Activated CD4-positive, alpha-beta T cell treated with anti-CD3 and anti-CD28 coated beads for 36 hours (primary cell): ENCODE data around the gene CDH3. TPM values are rescaled to one million over a fixed set of nuclear protein-coding genes. Genes with fewer than 3 reads are reported as not detected.
"Not testable (repeated sequence)": the region's sequence is repeated elsewhere in the genome, so short reads cannot be mapped to it uniquely, and the experiment has no call there.

Source experiments
- ATAC-seq: fragments of 200-7000 bp; cut with Tn5 transposase; one replicate; pipeline ENCODE4 v1.10.0; 2021; ENCODE audit warnings: mild to moderate bottlenecking, moderate library complexity
- CTCF ChIA-PET: fragments of 350-600 bp; sonication (Branson Sonifier 250); formaldehyde crosslinking; loops from one replicate; lab custom pipeline; 2021; ENCODE audit warnings: antibody characterized with exemption; lab: Charles Lee
- POLR2A ChIA-PET: fragments of 350-600 bp; sonication (Branson Sonifier 250); formaldehyde crosslinking; loops from one replicate; lab custom pipeline; 2021; ENCODE audit warnings: antibody characterized with exemption, inconsistent platforms; lab: Charles Lee
- DNase-seq: peaks from one replicate; pipeline ENCODE4 v3.0.0-alpha.2; 2020
- H3K27ac Mint-ChIP-seq: one replicate; pipeline ENCODE4 v1.8.0; 2021; ENCODE audit warnings: mixed read lengths
- H3K27me3 Mint-ChIP-seq: one replicate; pipeline ENCODE4 v1.8.0; 2021; ENCODE audit warnings: mixed read lengths
- H3K36me3 Mint-ChIP-seq: one replicate; pipeline ENCODE4 v1.8.0; 2021; ENCODE audit warnings: low read depth, mixed read lengths
- H3K4me1 Mint-ChIP-seq: one replicate; pipeline ENCODE4 v1.8.0; 2021; ENCODE audit warnings: mixed read lengths
- H3K4me3 Mint-ChIP-seq: one replicate; pipeline ENCODE4 v1.8.0; 2021; ENCODE audit warnings: mild to moderate bottlenecking, moderate library complexity, mixed read lengths
- H3K9me3 Mint-ChIP-seq: one replicate; pipeline ENCODE4 v1.8.0; 2021; ENCODE audit warnings: low read depth, mixed read lengths
- intact Hi-C, 2 experiments: fragments of 100-400 bp; cut with DNase I in 1 of 2; cut with micrococcal nuclease in 1 of 2; formaldehyde crosslinking; loops; one replicate each; pipeline versions ENCODE4 v1.14.2 to v1.15.1; 2022 to 2024; cut with DNase I, micrococcal nuclease
- total RNA-seq, 2 experiments: library from RNA; stranded (reverse); gene quantifications; one replicate each; pipeline ENCODE4 v1.2.3, GENCODE V29; 2021

Gene CDH3
- total RNA-seq, 2 experiments from 2014 or later, result 7.3 to 9.1 TPM

GRCh38 chr16:68704232-68704867 is 59.2 kb downstream of the CDH3 start:
- POLR2A ChIA-PET, result no interaction called here
- Mint-ChIP-seq H3K4me3 (no peak overlapping the region), H3K36me3 (no peaks in the 10 kb centered on the region), H3K27ac (peak overlapping the region; percentile 39), H3K4me1 (peaks cover 5% of the 10 kb centered on the region), H3K9me3 (no peaks in the 10 kb centered on the region), H3K27me3 (peaks cover 3% of the 10 kb centered on the region)
- intact Hi-C loops, result loop anchor here (1.0 to 10.0 kb wide), 6 partner anchors 50 to 400 kb away; partner anchors contain the start of genes HAS3 (in 1 of the 2) and TANGO6 (in 1 of the 2)
- ATAC-seq (peak; percentile 91), DNase-seq (peak; percentile 83)
- CTCF ChIA-PET, result interaction anchor here (8.9 kb wide), 1 partner anchor 97 kb away, joined by 62 read pairs; no protein-coding TSS in a partner anchor

- peaks cover 16% of the 10 kb centered on the region for H3K4me1 Mint-ChIP-seq
- ChIA-PET POLR2A (no interaction called here), CTCF (interaction anchor here (0.6 to 1.2 kb wide), 3 partner anchors 93 to 288 kb away, joined by 3 to 4 read pairs (median 3); no protein-coding TSS in a partner anchor)
- H3K36me3 Mint-ChIP-seq, result no peaks in the 10 kb centered on the region
- DNase-seq, result no peak
- intact Hi-C loops, result loop anchor here (10.0 kb wide), 2 partner anchors 47 to 397 kb away; partner anchors contain the start of gene HAS3 (in 1 of the 2)
- no peak for ATAC-seq
- no peak overlapping the region for H3K4me3 Mint-ChIP-seq
- no peaks in the 10 kb centered on the region for H3K9me3 Mint-ChIP-seq
- no peak overlapping the region for H3K27ac Mint-ChIP-seq
- peaks cover 11% of the 10 kb centered on the region for H3K27me3 Mint-ChIP-seq
Observed at GRCh38 chr16:68707340-68708152, 62.4 kb downstream of the CDH3 start.

GRCh38 chr16:68710211-68710610 is 65.1 kb downstream of the CDH3 start:
- ChIA-PET POLR2A (no interaction called here), CTCF (no interaction called here)
- peaks cover 11% of the 10 kb centered on the region for H3K4me1 Mint-ChIP-seq
- DNase-seq (no peak), ATAC-seq (no peak)
- H3K9me3 Mint-ChIP-seq, result no peaks in the 10 kb centered on the region
- H3K4me3 Mint-ChIP-seq, result no peak overlapping the region
- H3K27ac Mint-ChIP-seq, result no peak overlapping the region
- intact Hi-C loops, result no loop called here
- no peaks in the 10 kb centered on the region for H3K36me3 Mint-ChIP-seq
- peaks cover 14% of the 10 kb centered on the region for H3K27me3 Mint-ChIP-seq

GRCh38 chr16:68711421-68712139 is 66.5 kb downstream of the CDH3 start:
- Mint-ChIP-seq H3K27me3 (peaks cover 14% of the 10 kb centered on the region), H3K9me3 (no peaks in the 10 kb centered on the region), H3K4me3 (no peak overlapping the region), H3K36me3 (no peaks in the 10 kb centered on the region), H3K27ac (no peak overlapping the region), H3K4me1 (peaks cover 11% of the 10 kb centered on the region)
- intact Hi-C loops, result no loop called here
- peak; percentile 49 for DNase-seq
- peak; percentile 94 for ATAC-seq
- POLR2A ChIA-PET, result interaction anchor here (0.7 kb wide), 1 partner anchor 136 kb away, joined by 8 read pairs; no protein-coding TSS in a partner anchor
- CTCF ChIA-PET, result no interaction called here

GRCh38 chr16:68713361-68713760 is 68.3 kb downstream of the CDH3 start:
- DNase-seq (no peak), ATAC-seq (no peak)
- no peak overlapping the region for H3K4me3 Mint-ChIP-seq
- peaks cover 11% of the 10 kb centered on the region for H3K4me1 Mint-ChIP-seq
- intact Hi-C loops, result no loop called here
- ChIA-PET CTCF (interaction anchor here (0.6 kb wide), 3 partner anchors 11 to 43 kb away, joined by 3 to 4 read pairs (median 3); no protein-coding TSS in a partner anchor), POLR2A (no interaction called here)
- H3K9me3 Mint-ChIP-seq, result no peaks in the 10 kb centered on the region
- H3K27ac Mint-ChIP-seq, result no peak overlapping the region
- H3K36me3 Mint-ChIP-seq, result no peaks in the 10 kb centered on the region
- H3K27me3 Mint-ChIP-seq, result peaks cover 14% of the 10 kb centered on the region

- CTCF ChIA-PET, result no interaction called here
- intact Hi-C loops, result no loop called here
- Mint-ChIP-seq H3K36me3 (no peaks in the 10 kb centered on the region), H3K4me1 (peaks cover 22% of the 10 kb centered on the region), H3K27ac (no peak overlapping the region), H3K27me3 (peaks cover 9% of the 10 kb centered on the region), H3K4me3 (no peak overlapping the region), H3K9me3 (no peaks in the 10 kb centered on the region)
- no peak for ATAC-seq
- POLR2A ChIA-PET, result no interaction called here
- DNase-seq, result no peak
Observed at GRCh38 chr16:68715471-68715870, 70.4 kb downstream of the CDH3 start.

- POLR2A ChIA-PET, H3K36me3 Mint-ChIP-seq, H3K4me3 Mint-ChIP-seq, ATAC-seq, DNase-seq, H3K27me3 Mint-ChIP-seq, intact Hi-C loops, H3K9me3 Mint-ChIP-seq, H3K27ac Mint-ChIP-seq: not testable (repeated sequence)
- CTCF ChIA-PET, result interaction anchor here (0.7 to 0.8 kb wide), 2 partner anchors 13 to 84 kb away, joined by 3 to 4 read pairs; no protein-coding TSS in a partner anchor
- H3K4me1 Mint-ChIP-seq, result peaks cover 21% of the 10 kb centered on the region
Observed at GRCh38 chr16:68716516-68716915, 71.4 kb downstream of the CDH3 start.

- Mint-ChIP-seq H3K4me1 (peaks cover 19% of the 10 kb centered on the region), H3K9me3 (no peaks in the 10 kb centered on the region), H3K4me3 (no peak overlapping the region), H3K27ac (no peak overlapping the region), H3K36me3 (no peaks in the 10 kb centered on the region), H3K27me3 (peaks cover 5% of the 10 kb centered on the region)
- CTCF ChIA-PET, result interaction anchor here (0.9 to 1.8 kb wide), 3 partner anchors 25 to 126 kb away, joined by 3 read pairs; no protein-coding TSS in a partner anchor
- POLR2A ChIA-PET, result no interaction called here
- intact Hi-C loops, result no loop called here
- DNase-seq (no peak), ATAC-seq (no peak)
Observed at GRCh38 chr16:68717684-68718083, 72.6 kb downstream of the CDH3 start.

GRCh38 chr16:68718590-68718989 is 73.5 kb downstream of the CDH3 start:
- CTCF ChIA-PET, result interaction anchor here (0.7 to 1.8 kb wide), 3 partner anchors 25 to 127 kb away, joined by 3 to 4 read pairs (median 3); no protein-coding TSS in a partner anchor

GRCh38 chr16:68719993-68720489 is 74.9 kb downstream of the CDH3 start:
- Mint-ChIP-seq H3K27me3 (no peaks in the 10 kb centered on the region), H3K27ac (peak overlapping the region; percentile 82), H3K4me1 (peaks cover 19% of the 10 kb centered on the region), H3K36me3 (no peaks in the 10 kb centered on the region), H3K4me3 (no peak overlapping the region), H3K9me3 (no peaks in the 10 kb centered on the region)
- CTCF ChIA-PET, result interaction anchor here (0.6 kb wide), 1 partner anchor 16 kb away, joined by 3 read pairs; no protein-coding TSS in a partner anchor
- POLR2A ChIA-PET, result interaction anchor here (0.6 to 0.8 kb wide), 3 partner anchors 97 to 503 kb away, joined by 4 to 6 read pairs (median 6); partner anchors contain the start of gene TANGO6
- DNase-seq, result peak; percentile 64
- ATAC-seq, result peak; percentile 96
- intact Hi-C loops, result loop anchor here (1.0 kb wide), 3 partner anchors 32 to 78 kb away; no protein-coding TSS in a partner anchor

More at GRCh38 chr16:68718590-68718989, 73.5 kb downstream of the CDH3 start:
- Mint-ChIP-seq H3K27me3 (peaks cover 1% of the 10 kb centered on the region), H3K27ac (no peak overlapping the region), H3K9me3 (no peaks in the 10 kb centered on the region), H3K4me3 (no peak overlapping the region), H3K4me1 (peaks cover 19% of the 10 kb centered on the region), H3K36me3 (no peaks in the 10 kb centered on the region)
- ATAC-seq (no peak), DNase-seq (no peak)
- intact Hi-C loops, result no loop called here
- POLR2A ChIA-PET, result no interaction called here
